C1 segment of cervical spinal cord (tissue), 14 donors: ENCODE data around the gene N4BP3.
A peak's percentile ranks its signal among the peaks of the same experiment; 100 is the strongest.

Source experiments
- DNase-seq, 14 donors: peaks; one replicate each; lab custom pipeline; 2025; lab: John Stamatoyannopoulos, UW

Gene N4BP3

GRCh38 chr5:178103612-178104011, 9.7 kb upstream of the N4BP3 start:
- DNase-seq, result no peak

GRCh38 chr5:178104492-178104891, 8.8 kb upstream of the N4BP3 start:
- DNase-seq, result no peak

DNA sequence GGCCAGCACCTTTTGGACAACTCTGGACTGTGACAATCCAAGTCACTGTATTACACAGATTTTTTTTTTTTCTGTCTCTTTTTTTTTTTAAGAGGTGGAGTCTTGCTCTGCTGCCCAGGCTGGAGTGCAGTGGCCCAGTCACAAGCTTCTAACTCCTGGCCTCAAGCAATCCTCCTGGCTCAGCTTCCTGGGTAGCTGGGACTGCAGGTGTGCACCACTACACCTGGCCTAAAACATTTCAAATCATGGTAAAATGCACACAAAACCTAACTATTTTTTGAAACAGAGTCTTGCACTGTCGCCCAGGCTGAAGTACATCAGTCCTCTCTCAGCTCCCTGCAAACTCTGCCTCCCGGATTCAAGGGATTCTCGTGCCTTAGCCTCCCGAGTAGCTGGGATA, 7.2 kb upstream of the N4BP3 start:
- DNase-seq, result no peak

DNA sequence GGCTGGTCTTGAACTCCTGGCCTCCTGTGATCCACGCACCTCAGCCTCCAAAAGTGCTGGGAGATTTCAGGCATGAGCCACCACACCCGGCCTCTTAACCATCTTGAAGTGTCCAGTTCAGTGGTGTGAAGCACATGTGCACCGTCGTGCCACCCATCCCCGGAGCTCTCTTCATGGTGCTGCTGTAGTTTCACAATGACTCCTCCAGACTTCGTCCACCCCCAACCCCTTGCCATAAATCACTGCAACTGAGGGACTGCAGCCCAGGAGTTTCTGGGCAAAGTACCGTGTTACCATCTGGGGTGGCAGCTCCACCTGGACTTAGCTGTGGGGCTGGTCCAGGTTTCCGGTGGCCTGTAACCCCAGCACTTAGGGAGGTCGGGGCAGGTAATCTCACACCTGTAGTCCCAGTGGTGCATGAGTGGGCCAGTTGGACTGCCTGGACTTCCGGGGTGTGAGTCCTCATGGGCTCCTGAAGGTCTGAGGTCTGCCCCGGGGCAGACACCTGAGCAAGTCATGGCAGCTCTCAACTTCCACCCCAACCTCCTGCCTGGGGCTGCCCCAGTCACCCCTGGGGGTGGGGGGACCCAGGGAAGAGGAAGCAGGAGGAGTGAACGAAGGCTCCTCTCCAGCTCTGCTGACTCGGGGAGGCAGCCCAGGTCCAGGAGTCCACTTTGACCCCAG, 6.6 kb upstream of the N4BP3 start:
- DNase-seq, result no peak

GRCh38 chr5:178107756-178108310, 5.5 kb upstream of the N4BP3 start:
- DNase-seq, result no peak

- DNase-seq, result no peak
Observed at GRCh38 chr5:178108446-178108845, 4.9 kb upstream of the N4BP3 start.

- DNase-seq, result no peak
Observed at GRCh38 chr5:178108966-178109365, 4.4 kb upstream of the N4BP3 start.

DNA sequence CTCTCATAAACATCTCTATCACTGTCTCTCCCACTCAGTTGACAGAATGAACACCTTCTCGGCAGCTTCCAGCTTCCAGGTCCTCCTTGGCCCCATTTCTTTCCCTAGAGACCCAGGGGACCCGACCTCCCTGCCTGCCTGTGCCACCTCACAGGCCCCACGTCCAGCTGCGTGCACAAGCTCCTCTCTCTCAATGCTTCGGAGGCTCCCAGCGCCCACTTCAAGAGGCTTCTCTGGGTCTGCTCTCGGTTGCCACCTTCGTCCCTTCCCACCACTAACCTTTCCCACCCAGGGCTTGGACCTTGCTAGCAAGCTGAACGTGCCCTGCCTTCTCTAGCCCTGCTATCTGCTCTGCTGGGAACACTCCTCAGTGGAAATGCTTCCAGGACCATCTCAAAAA, 2.8 kb upstream of the N4BP3 start:
- no peak for DNase-seq

- no peak for DNase-seq
Observed at GRCh38 chr5:178111925-178112324, 1.4 kb upstream of the N4BP3 start.

- no peak for DNase-seq
Observed at GRCh38 chr5:178112545-178112944, 787 bp upstream of the N4BP3 start.

DNA sequence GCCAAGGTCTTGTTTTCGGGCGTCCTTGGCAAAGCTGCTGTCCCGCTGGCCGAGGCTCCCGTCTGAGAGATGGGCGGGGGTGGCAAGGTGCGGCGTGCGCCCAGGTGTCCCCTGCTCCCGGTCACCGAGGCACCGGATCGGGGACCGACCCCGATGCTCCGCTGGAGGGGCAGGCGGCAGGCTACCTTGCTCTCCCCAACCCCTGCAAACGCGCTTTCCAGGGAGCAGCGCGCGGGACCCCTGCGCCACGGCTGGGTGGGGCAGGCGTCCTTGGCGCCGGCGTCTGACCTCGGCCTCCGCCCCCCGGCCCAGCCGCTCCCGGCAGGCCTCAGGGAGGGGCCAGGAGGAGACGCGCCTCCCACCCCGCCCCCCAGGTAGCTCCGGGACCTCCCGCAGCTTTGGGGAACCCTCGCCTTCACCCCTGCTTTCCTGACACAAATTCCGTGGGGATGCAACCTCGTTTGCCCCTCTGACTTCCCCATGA, 551 bp downstream of the N4BP3 start:
- DNase-seq, result no peak

GRCh38 chr5:178114325-178115135, 1.2 kb downstream of the N4BP3 start:
- DNase-seq, result peak in 1 of 14 donors; percentile 45

- DNase-seq, result no peak
Observed at GRCh38 chr5:178115136-178115813, 1.9 kb downstream of the N4BP3 start.

GRCh38 chr5:178115814-178116142, 2.4 kb downstream of the N4BP3 start:
- no peak for DNase-seq

- no peak for DNase-seq
Observed at GRCh38 chr5:178116143-178116885, 3.0 kb downstream of the N4BP3 start.

GRCh38 chr5:178117923-178118701, 4.8 kb downstream of the N4BP3 start:
- no peak for DNase-seq

DNA sequence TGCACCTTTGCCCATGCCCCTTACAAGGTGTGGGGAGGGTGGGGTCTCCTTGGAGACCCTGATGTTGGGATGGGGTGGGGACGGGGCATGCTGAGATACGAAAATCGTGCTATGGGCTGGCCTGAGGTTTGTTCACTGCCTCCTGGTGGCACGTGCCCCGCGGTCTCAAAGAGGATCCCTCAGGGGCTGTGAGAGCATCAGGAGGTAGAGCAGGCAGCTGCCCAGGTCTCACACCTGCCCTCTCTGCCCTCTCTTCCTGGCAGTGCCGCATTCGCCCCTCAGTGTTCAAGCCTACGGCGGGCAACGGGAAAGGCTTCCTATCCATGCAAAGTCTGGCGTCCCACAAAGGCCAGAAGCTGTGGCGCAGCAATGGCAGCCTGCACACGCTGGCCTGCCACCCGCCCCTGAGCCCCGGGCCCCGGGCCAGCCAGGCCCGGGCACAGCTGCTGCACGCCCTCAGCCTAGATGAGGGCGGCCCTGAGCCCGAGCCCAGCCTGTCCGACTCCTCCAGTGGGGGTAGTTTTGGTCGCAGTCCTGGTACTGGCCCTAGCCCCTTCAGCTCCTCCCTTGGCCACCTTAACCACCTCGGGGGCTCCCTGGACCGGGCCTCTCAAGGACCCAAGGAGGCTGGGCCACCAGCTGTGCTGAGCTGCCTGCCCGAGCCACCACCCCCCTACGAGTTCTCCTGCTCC, 6.7 kb downstream of the N4BP3 start:
- DNase-seq, result no peak

DNA sequence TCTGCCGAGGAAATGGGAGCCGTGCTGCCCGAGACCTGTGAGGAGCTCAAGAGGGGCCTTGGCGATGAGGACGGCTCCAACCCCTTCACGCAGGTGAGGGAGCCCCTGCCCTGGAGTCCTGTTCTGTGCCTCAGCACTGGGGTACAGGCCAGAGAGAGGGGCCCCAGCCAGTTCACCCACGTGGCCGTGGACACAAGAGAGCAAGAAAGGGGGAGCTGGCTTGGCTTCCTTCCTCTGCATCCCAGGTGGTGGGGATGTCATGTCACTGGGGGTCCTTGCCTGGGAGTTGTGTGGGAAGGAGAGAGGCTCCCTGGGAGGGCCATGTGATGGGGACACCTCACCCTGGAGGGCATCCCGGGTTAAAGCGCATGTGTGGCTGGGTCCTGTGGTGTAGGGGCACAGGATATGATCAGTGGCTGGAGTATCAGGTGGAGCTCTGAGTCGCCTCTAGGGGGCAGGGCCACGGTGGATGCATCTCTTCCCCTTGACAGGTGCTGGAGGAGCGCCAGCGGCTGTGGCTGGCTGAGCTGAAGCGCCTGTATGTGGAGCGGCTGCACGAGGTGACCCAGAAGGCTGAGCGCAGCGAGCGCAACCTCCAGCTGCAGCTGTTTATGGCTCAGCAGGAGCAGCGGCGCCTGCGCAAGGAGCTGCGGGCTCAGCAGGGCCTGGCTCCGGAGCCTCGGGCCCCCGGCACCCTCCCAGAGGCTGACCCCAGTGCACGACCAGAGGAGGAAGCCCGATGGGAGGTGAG, 7.5 kb downstream of the N4BP3 start:
- peak in 2 of 14 donors; percentile 4 to 78 for DNase-seq
